Sigmoid colon (tissue), 7 donors: ENCODE data around the gene ALDH3B2. TPM values are rescaled to one million over a fixed set of nuclear protein-coding genes. Genes with fewer than 3 reads are reported as not detected.

Experiments
- DNase-seq: peaks from one replicate; pipeline ENCODE4 v3.0.0-alpha.2; 2019
- H3K27ac ChIP-seq, 4 donors: fragments of 200-600 bp; sonication (generic); one replicate each; pipeline ENCODE4 v1.5.1; 2016 to 2019; ENCODE audit warnings: mild to moderate bottlenecking in 1 of 4
- H3K27me3 ChIP-seq, 3 donors: fragments of 200-600 bp; sonication (generic); one replicate each; pipeline ENCODE4 v1.5.1; 2019; ENCODE audit warnings: mild to moderate bottlenecking in 1 of 3
- H3K36me3 ChIP-seq, 4 donors: fragments of 200-600 bp; sonication (generic); one replicate each; pipeline ENCODE4 v1.5.1; 2016 to 2019
- H3K4me1 ChIP-seq, 4 donors: fragments of 200-600 bp; sonication (generic); one replicate each; pipeline ENCODE4 v1.5.1; 2017 to 2019
- H3K4me3 ChIP-seq, 4 donors: fragments of 200-600 bp; sonication (generic); one replicate each; pipeline ENCODE4 v1.5.1; 2017 to 2019; ENCODE audit warnings: mild to moderate bottlenecking in 2 of 4, moderate library complexity in 1 of 4
- H3K9me3 ChIP-seq, 4 donors: fragments of 200-600 bp in 3 of 4; sonication (generic) in 3 of 4; one replicate each; pipeline versions ENCODE4 v1.5.1 to v1.6.1; 2013 to 2019
- EP300 ChIP-seq, 4 donors: sonication (generic); formaldehyde crosslinking; IDR thresholded peaks; one replicate each; pipeline ENCODE4 v1.6.1; 2017; ENCODE audit warnings: antibody characterized with exemption in 4 of 4
- POLR2A ChIP-seq, 2 donors: fragments of 450-650 bp; IDR thresholded peaks; one replicate each; pipeline ENCODE4 v1.6.1; 2016; ENCODE audit warnings: antibody characterized with exemption in 2 of 2, mild to moderate bottlenecking in 2 of 2, moderate library complexity in 2 of 2
- POLR2AphosphoS5 ChIP-seq, 4 donors: sonication (generic); formaldehyde crosslinking; IDR thresholded peaks; one replicate each; pipeline ENCODE4 v1.6.1; 2017; ENCODE audit warnings: antibody characterized with exemption in 4 of 4
- WGBS, 2 donors: extraction: QIAGEN DNeasy Blood & Tissue Kit; methylation state at CpG; one replicate each; pipeline ENCODE4 v1.1.7; 2013; 5-methylcytosine and 5-hydroxymethylcytosine counted together
- intact Hi-C: fragments of 100-400 bp; cut with DNase I; formaldehyde crosslinking; loops from one replicate; pipeline ENCODE4 v1.15.1; 2023
- polyA plus RNA-seq, 3 donors: library from polyadenylated mRNA; stranded (reverse); fragments of 200-250 nt; gene quantifications; one replicate each; pipeline ENCODE4 v1.2.3, GENCODE V29; 2013
- total RNA-seq, 4 donors: library from RNA; depleted of rRNA; stranded (reverse); fragments of >200 nt; gene quantifications; one replicate each; pipeline ENCODE4 v1.1.0, GENCODE V29; 2016
- TF ChIP-seq, protein P1 (sequence below), 4 experiments: fragments of 450-650 bp in 3 of 4; fragments of 200-600 bp in 1 of 4; IDR thresholded peaks; one replicate each; pipeline ENCODE4 v1.5.1; 2016 to 2019; ENCODE audit warnings: antibody characterized with exemption in 4 of 4, mild to moderate bottlenecking in 3 of 4, moderate library complexity in 2 of 4
- donor health status: healthy with polysubstance abuse.
- donor health status: Bipolar disorder and iron deficiency.
- donor health status: healthy.

Gene ALDH3B2
- total and polyA plus RNA-seq, 7 donors, result 0.38 TPM; not detected in 6

DNA sequence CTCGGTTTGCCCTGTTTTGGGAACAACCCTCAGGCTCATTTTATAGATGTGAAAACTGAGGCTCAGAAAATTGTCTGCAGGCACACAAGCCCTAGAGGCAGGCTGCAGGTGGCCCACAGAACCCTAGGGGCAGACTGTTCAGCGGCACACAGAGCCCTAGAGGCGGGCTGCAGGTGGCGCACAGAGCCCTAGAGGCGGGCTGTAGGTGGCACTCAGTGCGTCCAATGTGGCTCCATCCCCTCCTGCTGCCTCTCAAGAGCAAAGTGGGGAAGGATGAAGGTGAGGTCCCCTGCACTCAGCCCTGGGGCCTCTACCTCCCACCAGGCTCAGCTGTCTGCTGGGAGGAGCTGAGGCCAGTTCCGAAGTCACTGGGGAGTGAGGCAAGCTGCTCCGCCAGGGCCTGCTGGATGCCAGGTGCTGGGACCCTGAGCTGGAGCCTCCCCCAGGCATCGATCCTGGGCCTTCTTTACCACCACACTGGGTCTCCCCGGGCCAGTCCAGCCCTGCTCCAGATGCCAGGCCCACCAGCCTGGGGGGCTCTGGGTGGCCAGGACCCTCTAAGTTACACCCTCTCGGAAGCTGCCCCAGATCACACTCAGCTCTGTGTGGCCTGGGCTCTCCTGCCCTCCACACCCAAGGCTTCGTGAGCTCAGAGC, 26.2 kb downstream of the ALDH3B2 start:
- WGBS, 2 donors, result 57 to 85% methylated on average over 12 of the region's 12 CpGs
- H3K4me3 ChIP-seq, result no peak overlapping the region
- no peaks in the 10 kb centered on the region for H3K9me3 ChIP-seq
- intact Hi-C loops, result no loop called here
- no peaks in the 10 kb centered on the region for H3K4me1 ChIP-seq
- peaks cover 0 to 25% (median 0%) of the 10 kb centered on the region in 3 donors for H3K27me3 ChIP-seq
- DNase-seq, result no peak
- H3K27ac ChIP-seq, result no peak overlapping the region
- no peaks in the 10 kb centered on the region for H3K36me3 ChIP-seq
- TF ChIP-seq EP300 (IDR thresholded peaks at IDR 0.05) (no peak), POLR2A (IDR thresholded peaks at IDR 0.05) (no peak), POLR2AphosphoS5 (IDR thresholded peaks at IDR 0.05) (no peak)
- TF ChIP-seq, protein P1, sequence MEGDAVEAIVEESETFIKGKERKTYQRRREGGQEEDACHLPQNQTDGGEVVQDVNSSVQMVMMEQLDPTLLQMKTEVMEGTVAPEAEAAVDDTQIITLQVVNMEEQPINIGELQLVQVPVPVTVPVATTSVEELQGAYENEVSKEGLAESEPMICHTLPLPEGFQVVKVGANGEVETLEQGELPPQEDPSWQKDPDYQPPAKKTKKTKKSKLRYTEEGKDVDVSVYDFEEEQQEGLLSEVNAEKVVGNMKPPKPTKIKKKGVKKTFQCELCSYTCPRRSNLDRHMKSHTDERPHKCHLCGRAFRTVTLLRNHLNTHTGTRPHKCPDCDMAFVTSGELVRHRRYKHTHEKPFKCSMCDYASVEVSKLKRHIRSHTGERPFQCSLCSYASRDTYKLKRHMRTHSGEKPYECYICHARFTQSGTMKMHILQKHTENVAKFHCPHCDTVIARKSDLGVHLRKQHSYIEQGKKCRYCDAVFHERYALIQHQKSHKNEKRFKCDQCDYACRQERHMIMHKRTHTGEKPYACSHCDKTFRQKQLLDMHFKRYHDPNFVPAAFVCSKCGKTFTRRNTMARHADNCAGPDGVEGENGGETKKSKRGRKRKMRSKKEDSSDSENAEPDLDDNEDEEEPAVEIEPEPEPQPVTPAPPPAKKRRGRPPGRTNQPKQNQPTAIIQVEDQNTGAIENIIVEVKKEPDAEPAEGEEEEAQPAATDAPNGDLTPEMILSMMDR (IDR thresholded peaks at IDR 0.05), result no peak

DNA sequence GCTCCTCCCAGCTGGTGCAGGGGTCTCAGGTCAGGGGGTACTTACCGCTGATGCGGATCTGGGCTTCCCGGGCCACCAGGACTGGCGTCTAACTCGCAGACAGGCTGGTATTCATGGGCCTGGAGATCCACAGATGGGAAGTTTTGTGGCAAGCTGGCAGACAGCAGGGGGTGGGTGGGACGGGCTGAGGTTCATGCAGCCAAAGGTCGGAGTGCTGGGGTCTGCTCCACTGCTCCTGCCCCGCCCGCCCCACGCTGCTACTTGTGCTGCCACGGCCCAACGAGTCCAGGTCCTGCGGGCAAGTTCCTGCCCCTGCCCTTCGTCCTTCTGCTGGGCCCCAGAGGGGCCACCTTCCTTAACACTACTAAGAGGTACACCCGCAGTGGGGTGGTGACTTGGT, 27.0 kb downstream of the ALDH3B2 start:
- no peaks in the 10 kb centered on the region for H3K4me1 ChIP-seq
- 66 to 78% methylated on average over 15 of the region's 15 CpGs for WGBS, 2 donors
- peaks cover 0 to 25% (median 0%) of the 10 kb centered on the region in 3 donors for H3K27me3 ChIP-seq
- intact Hi-C loops, result no loop called here
- TF ChIP-seq, protein P1 (IDR thresholded peaks at IDR 0.05), result no peak
- no peak for DNase-seq
- H3K4me3 ChIP-seq, result no peak overlapping the region
- H3K36me3 ChIP-seq, result no peaks in the 10 kb centered on the region
- no peaks in the 10 kb centered on the region for H3K9me3 ChIP-seq
- H3K27ac ChIP-seq, result no peak overlapping the region

DNA sequence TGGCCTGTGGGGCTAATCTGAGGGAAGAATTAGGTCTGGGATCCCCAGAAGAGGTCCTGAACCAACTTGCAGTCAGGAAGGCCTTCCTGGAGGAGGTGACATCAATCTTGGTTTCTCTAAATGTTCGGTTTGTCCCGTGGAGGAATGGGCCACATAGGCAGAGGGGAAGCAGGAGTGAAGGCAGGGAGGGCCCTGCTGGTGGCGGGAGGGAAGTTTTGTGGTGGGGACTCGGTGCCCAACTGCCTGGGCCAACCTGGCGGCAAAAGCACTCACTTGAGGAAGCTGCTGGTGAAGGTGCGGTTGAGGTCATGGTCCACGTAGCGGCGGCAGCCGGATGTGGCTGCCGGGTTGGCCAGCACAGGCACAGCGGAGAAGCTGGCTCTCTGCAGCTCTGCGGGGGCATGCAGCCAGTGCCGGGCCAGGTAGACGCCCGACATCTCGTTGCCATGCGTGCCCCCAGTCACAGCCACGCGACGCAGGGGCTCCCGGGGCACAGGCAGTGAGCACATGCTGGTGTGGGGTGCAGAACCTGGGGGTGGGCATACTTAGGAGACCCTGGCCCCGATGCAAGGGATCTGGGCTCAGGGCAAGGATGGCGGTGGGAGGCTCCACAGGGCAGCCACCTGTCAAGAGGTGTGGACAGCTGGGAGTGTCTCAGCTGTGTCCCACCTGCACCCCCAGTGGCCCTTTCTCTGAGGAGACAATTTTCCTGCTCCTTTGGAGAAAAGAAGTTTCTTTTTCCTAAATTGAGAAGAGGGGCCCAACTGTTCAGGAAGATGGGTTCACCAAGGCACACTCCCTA, 27.7 kb downstream of the ALDH3B2 start:
- no peak for DNase-seq
- Histone ChIP-seq H3K4me3 (no peak overlapping the region), H3K36me3 (no peaks in the 10 kb centered on the region), H3K27me3 (peaks cover 0 to 23% (median 0%) of the 10 kb centered on the region in 3 donors), H3K27ac (no peak overlapping the region), H3K9me3 (no peaks in the 10 kb centered on the region), H3K4me1 (no peaks in the 10 kb centered on the region)
- TF ChIP-seq POLR2AphosphoS5 (IDR thresholded peaks at IDR 0.05), result no peak
- TF ChIP-seq, protein P1 (IDR thresholded peaks at IDR 0.05), result no peak
- no peak for TF ChIP-seq POLR2A (IDR thresholded peaks at IDR 0.05)
- TF ChIP-seq EP300 (IDR thresholded peaks at IDR 0.05), result no peak
- intact Hi-C loops, result no loop called here
- 27 to 46% methylated on average over 24 of the region's 24 CpGs for WGBS, 2 donors

DNA sequence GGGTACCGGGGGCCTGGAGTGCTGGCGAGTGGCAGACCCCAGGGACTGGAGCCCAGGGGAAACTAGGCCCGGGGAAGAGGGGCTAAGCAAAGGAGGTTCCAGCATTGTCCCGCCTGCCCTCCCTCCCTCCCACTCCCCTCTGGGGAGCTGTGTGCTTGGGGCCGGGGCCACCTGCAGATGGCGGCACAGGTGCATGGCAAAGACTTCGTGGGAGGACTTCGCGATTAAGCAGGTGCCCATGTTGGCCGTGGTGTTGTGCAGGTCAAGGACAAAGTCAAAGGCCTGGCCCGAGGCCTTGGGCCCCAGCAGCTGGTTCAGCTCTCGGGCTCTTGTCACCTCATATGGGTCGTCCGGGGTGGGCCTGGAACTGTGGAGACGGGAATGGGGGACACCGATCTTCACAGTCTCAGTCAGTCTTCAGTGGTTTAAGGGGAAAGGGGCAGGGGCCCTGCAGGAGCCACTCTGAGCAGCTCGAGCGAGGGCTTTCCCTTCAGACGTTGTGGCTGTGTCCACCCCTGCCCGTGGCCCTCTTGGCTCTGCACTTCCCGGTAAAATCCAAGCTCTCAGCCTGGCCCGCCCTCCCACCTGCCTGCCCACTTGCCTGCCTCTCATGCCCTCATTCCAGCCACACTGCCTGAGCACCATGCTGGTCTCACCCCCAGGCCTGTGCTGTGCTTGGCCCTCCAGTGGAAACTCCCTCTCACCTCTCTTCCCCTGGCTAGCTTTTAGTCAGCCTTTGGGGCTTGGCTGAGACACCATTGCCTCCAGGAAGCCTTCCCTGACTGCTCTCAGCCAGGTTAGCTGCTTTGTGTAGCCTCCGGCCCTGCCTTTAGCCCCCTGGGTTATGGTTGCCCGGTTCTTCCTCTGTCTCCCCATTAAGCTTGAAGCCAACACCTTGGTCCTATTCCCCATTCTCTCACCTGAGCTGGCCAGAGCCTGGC, 28.6 kb downstream of the ALDH3B2 start:
- Histone ChIP-seq H3K4me3 (no peak overlapping the region), H3K27me3 (peaks cover 0 to 22% (median 0%) of the 10 kb centered on the region in 3 donors)

More for the DNA sequence above, 28.6 kb downstream of the ALDH3B2 start:
- WGBS, 2 donors, result 82 to 87% methylated on average over 24 of the region's 24 CpGs
- no peak overlapping the region for H3K27ac ChIP-seq
- H3K9me3 ChIP-seq, result no peaks in the 10 kb centered on the region
- intact Hi-C loops, result no loop called here
- DNase-seq, result no peak
- H3K4me1 ChIP-seq, result no peaks in the 10 kb centered on the region
- H3K36me3 ChIP-seq, result no peaks in the 10 kb centered on the region
- no peak for TF ChIP-seq POLR2AphosphoS5 (IDR thresholded peaks at IDR 0.05)
